Adipocyte (in vitro differentiated cells): ENCODE data around the gene ALOX5.

Experiments used
- DNase-seq: peaks from one replicate; pipeline ENCODE4 v3.0.0-alpha.2; 2015; ENCODE audit warnings: low read depth
- H3K27me3 ChIP-seq: replicated peaks from 2 replicates; pipeline ENCODE4 v1.7.0; 2013; ENCODE audit warnings: mild to moderate bottlenecking, low read length, moderate library complexity; ENCODE audit not compliant: control insufficient read depth, insufficient read depth
- H3K36me3 ChIP-seq: 2 replicates; pipeline ENCODE4 v1.7.0; 2013; ENCODE audit warnings: low read length, mild to moderate bottlenecking, moderate library complexity; ENCODE audit not compliant: control insufficient read depth, insufficient read depth, severe bottlenecking
- H3K4me1 ChIP-seq: 2 replicates; pipeline ENCODE4 v1.7.0; 2013; ENCODE audit warnings: mild to moderate bottlenecking, low read length, moderate library complexity; ENCODE audit not compliant: control insufficient read depth, insufficient read depth
- H3K4me3 ChIP-seq: 2 replicates; pipeline ENCODE4 v1.7.0; 2013; ENCODE audit warnings: mild to moderate bottlenecking, low read length, moderate library complexity
- H3K9ac ChIP-seq: 2 replicates; pipeline ENCODE4 v1.7.0; 2013; ENCODE audit warnings: mild to moderate bottlenecking, low read length, moderate library complexity
- H3K9me3 ChIP-seq: 2 replicates; pipeline ENCODE4 v1.7.0; 2013; ENCODE audit warnings: mild to moderate bottlenecking, low read length, moderate library complexity; ENCODE audit not compliant: control insufficient read depth

The ALOX5 gene

GRCh38 chr10:45375101-45375500 is 1.1 kb downstream of the ALOX5 start:
- H3K4me3 ChIP-seq: no peak overlapping the region
- no peaks in the 10 kb centered on the region for H3K9me3 ChIP-seq
- peaks cover 58% of the 10 kb centered on the region for H3K27me3 ChIP-seq
- H3K9ac ChIP-seq: no peak overlapping the region
- no peak for DNase-seq
- H3K36me3 ChIP-seq: no peaks in the 10 kb centered on the region
- no peaks in the 10 kb centered on the region for H3K4me1 ChIP-seq

DNA sequence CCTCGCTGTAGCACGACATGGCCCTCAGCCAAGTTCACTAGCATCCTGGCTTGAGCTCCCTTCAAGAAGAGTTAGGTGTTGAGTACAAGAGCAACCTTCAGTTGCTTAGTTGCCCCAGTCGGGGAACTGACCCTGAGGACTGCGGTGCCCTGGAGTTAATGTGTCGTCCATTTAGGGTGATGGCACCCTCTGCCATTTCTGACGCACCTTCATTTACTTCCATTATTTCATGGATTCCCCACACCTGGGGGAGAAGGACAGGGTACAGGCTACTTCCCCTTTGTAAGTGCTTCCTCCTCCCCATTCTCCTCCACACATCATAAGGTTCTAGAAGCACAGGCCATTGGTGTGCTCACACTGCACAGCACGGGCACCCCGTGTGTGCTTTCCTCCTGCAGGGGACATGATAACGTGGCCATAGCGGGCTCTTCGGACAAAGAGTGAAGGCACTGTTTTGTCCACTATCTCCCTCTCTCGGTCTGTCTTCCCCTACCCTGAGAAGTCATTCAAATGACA is 1.8 kb downstream of the ALOX5 start:
- Histone ChIP-seq H3K36me3 (no peaks in the 10 kb centered on the region), H3K4me1 (no peaks in the 10 kb centered on the region), H3K9me3 (no peaks in the 10 kb centered on the region), H3K4me3 (no peak overlapping the region), H3K9ac (no peak overlapping the region), H3K27me3 (peaks cover 60% of the 10 kb centered on the region)
- DNase-seq: no peak

DNA sequence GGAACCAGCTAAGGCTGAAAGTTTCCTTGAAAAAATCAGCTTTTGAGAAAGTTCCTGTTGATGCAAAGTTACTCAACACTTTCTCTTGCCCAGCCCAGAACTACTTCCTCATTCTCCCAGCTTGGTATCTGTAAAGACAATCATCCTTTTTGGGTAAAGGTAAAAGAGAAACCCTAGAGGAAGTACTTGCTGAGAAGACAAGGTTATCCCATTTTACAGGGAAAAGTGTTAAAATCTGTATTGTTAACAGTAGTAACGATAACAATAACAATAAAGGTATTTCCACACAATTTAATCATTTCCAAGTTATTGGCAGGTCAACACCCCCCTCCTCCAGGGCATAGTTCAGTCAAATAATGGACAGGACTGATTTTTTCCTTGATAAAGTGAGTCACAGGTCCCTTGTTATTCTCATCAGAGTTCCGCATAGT is 2.4 kb downstream of the ALOX5 start:
- no peak for DNase-seq
- Histone ChIP-seq H3K9me3 (no peaks in the 10 kb centered on the region), H3K4me1 (no peaks in the 10 kb centered on the region), H3K9ac (no peak overlapping the region), H3K27me3 (peaks cover 60% of the 10 kb centered on the region), H3K36me3 (no peaks in the 10 kb centered on the region), H3K4me3 (no peak overlapping the region)

DNA sequence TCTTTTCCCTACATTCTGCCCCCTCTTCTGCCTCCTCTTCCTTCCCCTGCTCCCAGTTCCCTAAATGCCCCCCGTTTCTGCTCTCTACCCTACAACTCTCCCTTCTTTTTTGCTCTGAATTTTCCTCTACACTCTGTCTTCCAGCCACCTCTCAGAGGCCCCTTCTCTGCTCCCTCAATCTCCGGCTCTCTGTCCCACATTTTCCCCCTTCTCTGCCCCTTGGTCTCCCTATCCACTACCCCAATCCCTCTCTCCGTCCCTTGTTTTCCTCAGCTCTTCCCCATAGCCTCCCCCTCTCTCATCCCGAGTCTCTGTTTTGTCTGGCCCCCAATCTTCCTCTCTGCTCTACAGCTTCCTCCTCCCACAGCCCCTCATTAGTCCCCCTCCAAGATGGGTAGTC is 3.3 kb downstream of the ALOX5 start:
- H3K9me3 ChIP-seq: no peaks in the 10 kb centered on the region
- H3K4me3 ChIP-seq: no peak overlapping the region
- H3K9ac ChIP-seq: no peak overlapping the region
- no peak for DNase-seq
- H3K4me1 ChIP-seq: no peaks in the 10 kb centered on the region
- H3K27me3 ChIP-seq: peaks cover 58% of the 10 kb centered on the region
- no peaks in the 10 kb centered on the region for H3K36me3 ChIP-seq

DNA sequence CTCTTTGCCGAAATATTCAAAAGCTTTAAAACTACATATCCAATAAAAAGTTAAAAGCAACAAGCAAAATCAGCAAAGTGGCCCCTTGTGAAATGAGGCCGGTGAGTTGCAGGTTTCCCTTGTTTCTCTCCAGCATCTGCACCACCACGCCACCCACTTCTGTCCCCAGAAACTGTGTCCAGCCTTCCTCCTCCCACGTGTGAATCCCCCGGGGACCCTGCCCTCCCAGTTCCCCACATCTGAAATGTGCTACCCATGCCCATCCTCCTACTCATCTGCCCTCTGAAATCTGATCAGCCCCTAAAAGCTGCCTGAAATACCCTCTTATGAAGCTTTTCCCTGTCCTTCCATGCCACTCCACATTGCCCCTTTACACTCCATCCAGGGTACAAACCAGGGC is 3.8 kb downstream of the ALOX5 start:
- Histone ChIP-seq H3K9ac (no peak overlapping the region), H3K4me1 (no peaks in the 10 kb centered on the region), H3K27me3 (peaks cover 55% of the 10 kb centered on the region), H3K4me3 (no peak overlapping the region), H3K36me3 (no peaks in the 10 kb centered on the region), H3K9me3 (no peaks in the 10 kb centered on the region)
- no peak for DNase-seq

DNA sequence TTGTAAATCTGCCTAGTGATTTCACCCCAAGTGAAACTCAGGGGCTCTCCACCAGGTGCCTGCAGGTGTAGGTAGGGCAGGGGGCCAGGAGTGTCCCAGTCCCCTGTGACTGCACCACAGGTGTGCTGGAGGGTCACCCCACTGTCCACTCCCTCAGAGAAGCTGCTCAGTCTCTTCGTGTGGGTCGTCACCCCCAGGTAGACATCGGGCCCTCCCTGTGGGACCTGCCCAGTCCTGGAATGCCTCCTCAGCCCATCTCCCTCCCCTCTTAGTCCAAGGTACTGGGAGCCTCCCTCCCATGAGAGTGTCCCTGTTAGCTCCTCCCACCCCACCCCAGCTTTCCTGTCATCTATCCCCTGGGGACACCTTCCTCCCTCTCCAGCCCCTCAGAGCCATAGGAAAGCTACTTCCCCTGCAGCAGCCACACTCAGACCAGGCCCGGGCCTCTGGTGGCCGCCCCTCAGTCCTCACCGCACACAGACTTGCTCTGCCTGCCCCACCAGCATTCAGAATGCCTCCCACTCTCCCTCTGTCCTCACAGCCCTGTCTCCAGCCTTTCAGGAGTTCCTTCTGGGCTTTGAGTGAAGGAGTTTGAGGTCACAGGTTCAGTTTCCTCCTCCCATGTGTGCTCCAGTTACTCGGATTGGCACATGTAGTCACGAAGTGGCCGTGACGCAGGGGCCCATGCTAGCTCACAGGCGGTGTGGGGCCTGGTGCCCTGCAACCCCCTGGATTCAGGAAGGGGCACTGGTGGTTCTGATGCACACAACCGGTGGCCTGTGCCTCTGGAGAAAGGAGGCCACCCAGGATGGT is 5.1 kb downstream of the ALOX5 start:
- Histone ChIP-seq H3K4me1 (no peaks in the 10 kb centered on the region), H3K36me3 (no peaks in the 10 kb centered on the region), H3K4me3 (no peak overlapping the region), H3K27me3 (peaks cover 53% of the 10 kb centered on the region), H3K9me3 (no peaks in the 10 kb centered on the region), H3K9ac (no peak overlapping the region)
- no peak for DNase-seq

GRCh38 chr10:45379891-45380540 is 6.0 kb downstream of the ALOX5 start:
- no peak for DNase-seq
- Histone ChIP-seq H3K9me3 (no peaks in the 10 kb centered on the region), H3K36me3 (no peaks in the 10 kb centered on the region), H3K27me3 (peaks cover 46% of the 10 kb centered on the region), H3K4me1 (no peaks in the 10 kb centered on the region), H3K4me3 (no peak overlapping the region), H3K9ac (no peak overlapping the region)

DNA sequence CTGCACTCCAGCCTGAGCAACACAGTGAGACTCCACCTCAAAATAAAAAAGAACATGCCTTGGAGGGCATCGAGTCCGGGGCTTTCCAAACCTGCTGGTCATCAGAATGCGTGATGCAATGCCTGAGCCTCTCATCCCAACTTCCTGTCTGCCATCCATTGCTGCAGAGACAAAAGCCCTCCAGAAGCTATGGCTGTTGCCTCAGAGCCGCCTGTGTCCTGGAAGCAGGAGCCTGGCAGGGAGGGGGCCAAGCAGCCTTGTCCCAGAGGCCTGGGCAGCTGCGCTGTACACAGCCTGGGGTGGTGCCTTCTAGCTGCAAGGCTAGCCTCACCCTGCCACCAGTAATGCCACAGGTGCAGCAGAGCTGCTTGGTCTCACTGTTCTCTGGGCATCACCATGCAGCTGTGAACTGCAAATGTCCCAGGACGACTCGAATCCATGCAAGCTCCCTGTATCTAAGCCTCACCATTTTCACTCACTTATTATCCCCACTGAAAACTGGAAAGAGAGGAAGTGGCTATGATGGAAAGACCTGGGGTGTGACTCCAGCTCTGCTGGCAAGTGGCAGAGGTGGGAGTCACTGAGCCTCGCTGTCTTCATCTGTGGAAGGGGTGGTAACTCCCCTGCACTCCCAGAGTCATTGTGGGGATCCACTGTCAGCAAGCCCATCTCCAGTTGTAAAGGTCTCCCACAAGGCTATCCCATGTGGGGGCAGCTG is 7.0 kb downstream of the ALOX5 start:
- Histone ChIP-seq H3K9me3 (no peaks in the 10 kb centered on the region), H3K27me3 (peaks cover 36% of the 10 kb centered on the region), H3K9ac (no peak overlapping the region), H3K36me3 (no peaks in the 10 kb centered on the region), H3K4me3 (no peak overlapping the region), H3K4me1 (no peaks in the 10 kb centered on the region)
- no peak for DNase-seq

DNA sequence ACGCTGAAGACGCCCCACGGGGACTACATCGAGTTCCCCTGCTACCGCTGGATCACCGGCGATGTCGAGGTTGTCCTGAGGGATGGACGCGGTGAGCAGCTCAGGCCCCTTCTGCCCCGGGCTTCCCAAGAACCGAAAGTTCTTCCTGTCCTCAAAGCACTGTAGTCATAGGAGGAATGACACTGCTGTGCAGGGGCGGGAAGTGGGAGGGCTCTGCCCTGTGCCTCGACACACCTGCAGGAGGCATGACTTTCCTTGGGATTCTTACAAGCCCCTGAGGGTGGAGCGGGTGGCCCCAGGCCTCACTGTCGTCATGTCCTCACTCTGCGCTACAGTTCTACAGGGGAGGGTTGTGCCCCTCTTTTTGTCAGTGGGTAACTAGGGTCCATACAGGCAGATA is 8.6 kb downstream of the ALOX5 start:
- H3K36me3 ChIP-seq: no peaks in the 10 kb centered on the region
- no peak overlapping the region for H3K9ac ChIP-seq
- peaks cover 30% of the 10 kb centered on the region for H3K27me3 ChIP-seq
- no peaks in the 10 kb centered on the region for H3K9me3 ChIP-seq
- no peak overlapping the region for H3K4me3 ChIP-seq
- DNase-seq: no peak
- no peaks in the 10 kb centered on the region for H3K4me1 ChIP-seq

- H3K36me3 ChIP-seq: no peaks in the 10 kb centered on the region
- H3K27me3 ChIP-seq: peaks cover 27% of the 10 kb centered on the region
- no peak for DNase-seq
- no peak overlapping the region for H3K9ac ChIP-seq
- no peaks in the 10 kb centered on the region for H3K4me1 ChIP-seq
- no peak overlapping the region for H3K4me3 ChIP-seq
- H3K9me3 ChIP-seq: no peaks in the 10 kb centered on the region
Observed at GRCh38 chr10:45383682-45384330, 9.8 kb downstream of the ALOX5 start.

DNA sequence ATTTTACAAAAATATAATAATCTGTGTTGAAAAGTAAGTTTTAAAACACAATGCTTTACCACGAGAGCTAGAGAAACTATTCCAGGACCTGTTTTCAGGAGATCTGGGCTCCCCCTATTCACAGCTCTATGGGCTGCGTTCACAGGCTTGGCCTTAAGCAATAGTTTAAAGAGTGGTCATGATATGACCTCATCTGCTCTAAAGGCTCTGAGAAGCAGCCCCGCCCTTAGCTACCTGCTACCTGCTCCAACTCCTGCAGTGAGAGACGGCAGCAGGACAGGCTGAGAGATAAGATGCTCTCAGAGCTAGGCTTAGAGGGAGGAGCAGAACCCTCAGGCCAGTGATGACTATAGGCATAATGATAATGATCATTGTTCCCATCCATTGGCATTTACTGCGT is 12.6 kb downstream of the ALOX5 start:
- no peaks in the 10 kb centered on the region for H3K4me1 ChIP-seq
- no peak for DNase-seq
- no peaks in the 10 kb centered on the region for H3K9me3 ChIP-seq
- H3K4me3 ChIP-seq: no peak overlapping the region
- H3K9ac ChIP-seq: no peak overlapping the region
- H3K36me3 ChIP-seq: no peaks in the 10 kb centered on the region
- H3K27me3 ChIP-seq: peaks cover 19% of the 10 kb centered on the region
